Nephron (organoid): ENCODE results near the gene ATXN7L3.

Experiments
- H3K27ac Mint-ChIP-seq, 3 experiments: 2 replicates each; pipeline ENCODE4 v1.8.0; 2020; ENCODE audit warnings: mixed read lengths in 3 of 3, mild to moderate bottlenecking in 2 of 3, moderate library complexity in 1 of 3
- H3K27me3 Mint-ChIP-seq: 2 replicates; pipeline ENCODE4 v1.8.0; 2021; ENCODE audit warnings: low read depth, mild to moderate bottlenecking, moderate library complexity, mixed read lengths
- H3K36me3 Mint-ChIP-seq: 2 replicates; pipeline ENCODE4 v1.8.0; 2020; ENCODE audit warnings: low read depth, mixed read lengths
- H3K4me1 Mint-ChIP-seq: 2 replicates; pipeline ENCODE4 v1.8.0; 2020; ENCODE audit warnings: mixed read lengths
- H3K4me3 Mint-ChIP-seq, 3 experiments: 2 replicates each; pipeline ENCODE4 v1.8.0; 2020; ENCODE audit warnings: mild to moderate bottlenecking in 3 of 3, mixed read lengths in 3 of 3, moderate library complexity in 2 of 3
- H3K9me3 Mint-ChIP-seq: 2 replicates; pipeline ENCODE4 v1.8.0; 2020; ENCODE audit warnings: mixed read lengths
- CTCF ChIP-seq, 3 experiments: fragments of 200-600 bp; sonication (generic); IDR thresholded peaks; one replicate each; pipeline ENCODE4 v1.5.0; 2021; ENCODE audit warnings: antibody characterized with exemption in 3 of 3; ENCODE audit not compliant: unreplicated experiment in 3 of 3

Gene ATXN7L3

GRCh38 chr17:44206825-44207155, 7.1 kb upstream of the ATXN7L3 start:
- Mint-ChIP-seq H3K4me3 (no peak overlapping the region), H3K36me3 (peaks cover 31% of the 10 kb centered on the region), H3K27me3 (no peaks in the 10 kb centered on the region), H3K4me1 (peaks cover 17% of the 10 kb centered on the region), H3K9me3 (no peaks in the 10 kb centered on the region), H3K27ac (no peak overlapping the region)
- no peak for TF ChIP-seq CTCF (IDR thresholded peaks at IDR 0.05; ENCODE audit: unreplicated experiment in 3 of 3)

- Mint-ChIP-seq H3K27ac (peak overlapping the region; percentile 16 to 57 (median 23)), H3K9me3 (no peaks in the 10 kb centered on the region), H3K4me1 (peaks cover 19% of the 10 kb centered on the region), H3K4me3 (no peak overlapping the region), H3K27me3 (no peaks in the 10 kb centered on the region), H3K36me3 (peaks cover 31% of the 10 kb centered on the region)
- no peak for TF ChIP-seq CTCF (IDR thresholded peaks at IDR 0.05; ENCODE audit: unreplicated experiment in 3 of 3)
These were observed 6.5 kb upstream of the ATXN7L3 start for GRCh38 chr17:44205962-44206824.

- Mint-ChIP-seq H3K27me3 (no peaks in the 10 kb centered on the region), H3K4me1 (peaks cover 27% of the 10 kb centered on the region), H3K9me3 (no peaks in the 10 kb centered on the region), H3K4me3 (no peak overlapping the region), H3K36me3 (peaks cover 22% of the 10 kb centered on the region), H3K27ac (no peak overlapping the region)
- TF ChIP-seq CTCF (IDR thresholded peaks at IDR 0.05; ENCODE audit: unreplicated experiment in 3 of 3): no peak
These were observed 4.8 kb upstream of the ATXN7L3 start for GRCh38 chr17:44204441-44204882.

GRCh38 chr17:44203731-44204440, 4.2 kb upstream of the ATXN7L3 start:
- Mint-ChIP-seq H3K4me3 (peak overlapping the region in 2 of 3 experiments; percentile 14 to 24), H3K4me1 (peaks cover 27% of the 10 kb centered on the region), H3K27me3 (no peaks in the 10 kb centered on the region), H3K36me3 (peaks cover 19% of the 10 kb centered on the region), H3K9me3 (no peaks in the 10 kb centered on the region), H3K27ac (peak overlapping the region; percentile 6 to 65 (median 55))
- TF ChIP-seq CTCF (IDR thresholded peaks at IDR 0.05; ENCODE audit: unreplicated experiment in 3 of 3): peak; percentile 65 to 73 (median 68)

GRCh38 chr17:44202756-44203155, 3.1 kb upstream of the ATXN7L3 start:
- Mint-ChIP-seq H3K27me3 (no peaks in the 10 kb centered on the region), H3K4me3 (peak overlapping the region; percentile 53 to 79 (median 78)), H3K9me3 (no peaks in the 10 kb centered on the region), H3K4me1 (peaks cover 34% of the 10 kb centered on the region), H3K27ac (peak overlapping the region; percentile 13 to 78 (median 38)), H3K36me3 (peaks cover 13% of the 10 kb centered on the region)
- no peak for TF ChIP-seq CTCF (IDR thresholded peaks at IDR 0.05; ENCODE audit: unreplicated experiment in 3 of 3)
